WTC11 (cell line): ENCODE measurements around the gene ANKRD66.

Source experiments
- AFF4 ChIP-seq: sonication (generic); formaldehyde crosslinking; IDR thresholded peaks from 2 replicates; pipeline ENCODE4 v1.8.1; 2023; ENCODE audit warnings: mild to moderate bottlenecking, missing genetic modification reagents, borderline replicate concordance
- CTCF ChIP-seq: fragments of 200-600 bp; IDR thresholded peaks from 2 replicates; pipeline ENCODE4 v1.8.0; 2022; ENCODE audit warnings: antibody characterized with exemption
- E2F1 ChIP-seq: sonication (generic); formaldehyde crosslinking; IDR thresholded peaks from 2 replicates; pipeline ENCODE4 v1.8.0; 2022; ENCODE audit warnings: mild to moderate bottlenecking, missing genetic modification reagents
- E2F5 ChIP-seq: sonication (generic); formaldehyde crosslinking; IDR thresholded peaks from 2 replicates; pipeline ENCODE4 v1.8.1; 2022; ENCODE audit warnings: mild to moderate bottlenecking, moderate library complexity, missing genetic modification reagents
- JUN ChIP-seq: sonication (generic); formaldehyde crosslinking; IDR thresholded peaks from 2 replicates; pipeline ENCODE4 v1.8.0; 2023; ENCODE audit warnings: mild to moderate bottlenecking, missing genetic modification reagents
- MLX ChIP-seq: sonication (generic); formaldehyde crosslinking; IDR thresholded peaks from 2 replicates; pipeline ENCODE4 v1.8.1; 2023; ENCODE audit warnings: mild to moderate bottlenecking, missing genetic modification reagents, moderate library complexity
- MXD4 ChIP-seq: fragments of 250-450 bp; sonication (Bioruptor Pico); IDR thresholded peaks from 2 replicates; pipeline ENCODE4 v1.8.0; 2021; ENCODE audit warnings: mild to moderate bottlenecking, moderate library complexity, borderline replicate concordance
- NFE2L1 ChIP-seq: sonication (generic); formaldehyde crosslinking; IDR thresholded peaks from 2 replicates; pipeline ENCODE4 v1.8.1; 2023; ENCODE audit warnings: missing genetic modification reagents
- SMAD3 ChIP-seq: sonication (generic); formaldehyde crosslinking; IDR thresholded peaks from 2 replicates; pipeline ENCODE4 v1.8.0; 2022; ENCODE audit warnings: missing genetic modification reagents, mild to moderate bottlenecking, borderline replicate concordance
- SMAD4 ChIP-seq: sonication (generic); formaldehyde crosslinking; IDR thresholded peaks from 2 replicates; pipeline ENCODE4 v1.8.0; 2022; ENCODE audit warnings: mild to moderate bottlenecking, missing genetic modification reagents
- TEAD4 ChIP-seq: sonication (generic); formaldehyde crosslinking; IDR thresholded peaks from 2 replicates; pipeline ENCODE4 v1.8.0; 2022; ENCODE audit warnings: mild to moderate bottlenecking, missing genetic modification reagents
- USF1 ChIP-seq: sonication (generic); formaldehyde crosslinking; IDR thresholded peaks from 2 replicates; pipeline ENCODE4 v1.8.0; 2022; ENCODE audit warnings: mild to moderate bottlenecking, missing genetic modification reagents
- USF2 ChIP-seq: sonication (generic); formaldehyde crosslinking; IDR thresholded peaks from 2 replicates; pipeline ENCODE4 v1.8.1; 2023; ENCODE audit warnings: mild to moderate bottlenecking, missing genetic modification reagents, moderate library complexity
- ZNF263 ChIP-seq: sonication (generic); formaldehyde crosslinking; IDR thresholded peaks from 2 replicates; pipeline ENCODE4 v1.8.1; 2022; ENCODE audit warnings: low read depth, mild to moderate bottlenecking, moderate library complexity, missing genetic modification reagents

GRCh38 chr6:46788791-46789190 is 42.1 kb downstream of the ANKRD66 start:
- TF ChIP-seq CTCF (no peak), NFE2L1 (CRISPR knock-in tag) (no peak), JUN (no peak), SMAD4 (CRISPR knock-in tag) (no peak), ZNF263 (CRISPR knock-in tag) (no peak), USF2 (no peak), MLX (CRISPR knock-in tag) (no peak), AFF4 (CRISPR knock-in tag) (no peak), USF1 (CRISPR knock-in tag) (no peak), E2F5 (CRISPR knock-in tag) (no peak), SMAD3 (CRISPR knock-in tag) (no peak), E2F1 (CRISPR knock-in tag) (no peak), MXD4 (CRISPR knock-in tag) (no peak), TEAD4 (CRISPR knock-in tag) (no peak)
